Hepatocyte (in vitro differentiated cells): ENCODE data around the gene NMNAT3.

Source experiments
- CTCF ChIP-seq: fragments of 200-600 bp; sonication (generic); IDR thresholded peaks from 2 replicates; pipeline ENCODE4 v1.5.1; 2016; ENCODE audit warnings: antibody characterized with exemption, mild to moderate bottlenecking; ENCODE audit not compliant: poor library complexity
- EZH2 ChIP-seq: fragments of 200-600 bp; sonication (generic); IDR thresholded peaks from 2 replicates; pipeline ENCODE4 v1.6.1; 2016; ENCODE audit warnings: antibody characterized with exemption, mild to moderate bottlenecking, borderline replicate concordance

GRCh38 chr3:139627759-139628158 is 50.0 kb downstream of the NMNAT3 start:
- TF ChIP-seq EZH2 (no peak), CTCF (no peak)
